Measurements from ENCODE around the gene CSTB. TPM values are rescaled to one million over a fixed set of nuclear protein-coding genes. Genes with fewer than 3 reads are reported as not detected.

CSTB gene
- total and polyA plus RNA-seq, 4 donors: 3.8 to 62.4 (median 33.7) TPM

- TF ChIP-seq RAD21 (IDR thresholded peaks at IDR 0.05): no peak
- TF ChIP-seq ZBTB33 (IDR thresholded peaks at IDR 0.05): no peak
- TF ChIP-seq JUND (IDR thresholded peaks at IDR 0.05): no peak
- TF ChIP-seq EGR1 (IDR thresholded peaks at IDR 0.05; ENCODE audit: low read depth in 2 of 2): no peak
- Histone ChIP-seq H3K9me3 (ENCODE audit: control insufficient read depth in 4 of 4, low read length in 3 of 4) (no peaks in the 10 kb centered on the region), H3K4me3 (ENCODE audit: low read depth in 1 of 3, low read length in 3 of 3) (no peak overlapping the region), H3K27me3 (ENCODE audit: control insufficient read depth in 4 of 4, insufficient read depth in 4 of 4, low read length in 3 of 4) (no peaks in the 10 kb centered on the region), H3K9ac (ENCODE audit: low read depth in 1 of 2, low read length in 2 of 2) (no peak overlapping the region), H3K27ac (ENCODE audit: low read depth in 1 of 2, low read length in 2 of 2) (no peak overlapping the region), H3K36me3 (ENCODE audit: control insufficient read depth in 4 of 4, insufficient read depth in 3 of 4, low read depth in 1 of 4, low read length in 3 of 4) (peaks cover 5 to 51% (median 15%) of the 10 kb centered on the region in 4 donors), H3K4me1 (ENCODE audit: control insufficient read depth in 4 of 4, insufficient read depth in 4 of 4, low read length in 3 of 4) (peaks cover 0 to 7% (median 4%) of the 10 kb centered on the region in 4 donors)
- 93% methylated on average over 33 of the region's 33 CpGs for WGBS
- no peak for DNase-seq (ENCODE audit: low spot score)
These were observed 27.6 kb upstream of the CSTB start for GRCh38 chr21:43803558-43804300.

GRCh38 chr21:43802713-43803313 lies 26.7 kb upstream of the CSTB start:
- H3K36me3 ChIP-seq (ENCODE audit: control insufficient read depth in 4 of 4, insufficient read depth in 3 of 4, low read depth in 1 of 4, low read length in 3 of 4): peaks cover 8 to 60% (median 21%) of the 10 kb centered on the region in 4 donors
- 95% methylated on average over 14 of the region's 14 CpGs for WGBS
- TF ChIP-seq HNF4A (conservative IDR thresholded peaks at IDR 0.05) (no peak), REST (IDR thresholded peaks at IDR 0.05) (no peak), FOXA2 (IDR thresholded peaks at IDR 0.05) (no peak), NR2F2 (IDR thresholded peaks at IDR 0.05) (no peak), EGR1 (IDR thresholded peaks at IDR 0.05; ENCODE audit: low read depth in 2 of 2) (no peak), YY1 (IDR thresholded peaks at IDR 0.05) (no peak), SP1 (IDR thresholded peaks at IDR 0.05) (no peak), FOXA1 (IDR thresholded peaks at IDR 0.05) (no peak), RXRA (IDR thresholded peaks at IDR 0.05) (no peak), ATF3 (IDR thresholded peaks at IDR 0.05) (no peak), JUND (IDR thresholded peaks at IDR 0.05) (no peak), GABPA (IDR thresholded peaks at IDR 0.05 in 1 of 2, conservative IDR thresholded peaks at IDR 0.05 in 1 of 2) (no peak), RAD21 (IDR thresholded peaks at IDR 0.05) (no peak), ZBTB33 (IDR thresholded peaks at IDR 0.05) (no peak)

More at GRCh38 chr21:43802713-43803313, 26.7 kb upstream of the CSTB start:
- Histone ChIP-seq H3K27ac (ENCODE audit: low read depth in 1 of 2, low read length in 2 of 2) (no peak overlapping the region), H3K4me1 (ENCODE audit: control insufficient read depth in 4 of 4, insufficient read depth in 4 of 4, low read length in 3 of 4) (no peaks in the 10 kb centered on the region), H3K4me3 (ENCODE audit: low read depth in 1 of 3, low read length in 3 of 3) (no peak overlapping the region), H3K9ac (ENCODE audit: low read depth in 1 of 2, low read length in 2 of 2) (no peak overlapping the region), H3K27me3 (ENCODE audit: control insufficient read depth in 4 of 4, insufficient read depth in 4 of 4, low read length in 3 of 4) (no peaks in the 10 kb centered on the region), H3K9me3 (ENCODE audit: control insufficient read depth in 4 of 4, low read length in 3 of 4) (no peaks in the 10 kb centered on the region)
- no peak for DNase-seq (ENCODE audit: low spot score)
